ENCODE results near the gene EHD1. TPM values are rescaled to one million over a fixed set of nuclear protein-coding genes. Genes with fewer than 3 reads are reported as not detected.

The EHD1 gene
- total and polyA plus RNA-seq, 10 donors, result 51.9 to 337 (median 162) TPM

- peak; percentile 98 for DNase-seq
- no peak for TF ChIP-seq POLR2A (IDR thresholded peaks at IDR 0.05)
- peak; percentile 65 to 77 (median 77) for TF ChIP-seq POLR2AphosphoS5 (IDR thresholded peaks at IDR 0.05)
- TF ChIP-seq, protein P1, sequence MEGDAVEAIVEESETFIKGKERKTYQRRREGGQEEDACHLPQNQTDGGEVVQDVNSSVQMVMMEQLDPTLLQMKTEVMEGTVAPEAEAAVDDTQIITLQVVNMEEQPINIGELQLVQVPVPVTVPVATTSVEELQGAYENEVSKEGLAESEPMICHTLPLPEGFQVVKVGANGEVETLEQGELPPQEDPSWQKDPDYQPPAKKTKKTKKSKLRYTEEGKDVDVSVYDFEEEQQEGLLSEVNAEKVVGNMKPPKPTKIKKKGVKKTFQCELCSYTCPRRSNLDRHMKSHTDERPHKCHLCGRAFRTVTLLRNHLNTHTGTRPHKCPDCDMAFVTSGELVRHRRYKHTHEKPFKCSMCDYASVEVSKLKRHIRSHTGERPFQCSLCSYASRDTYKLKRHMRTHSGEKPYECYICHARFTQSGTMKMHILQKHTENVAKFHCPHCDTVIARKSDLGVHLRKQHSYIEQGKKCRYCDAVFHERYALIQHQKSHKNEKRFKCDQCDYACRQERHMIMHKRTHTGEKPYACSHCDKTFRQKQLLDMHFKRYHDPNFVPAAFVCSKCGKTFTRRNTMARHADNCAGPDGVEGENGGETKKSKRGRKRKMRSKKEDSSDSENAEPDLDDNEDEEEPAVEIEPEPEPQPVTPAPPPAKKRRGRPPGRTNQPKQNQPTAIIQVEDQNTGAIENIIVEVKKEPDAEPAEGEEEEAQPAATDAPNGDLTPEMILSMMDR (IDR thresholded peaks at IDR 0.05 in 8 of 11, conservative IDR thresholded peaks at IDR 0.05 in 3 of 11), result peak in 5 of 11 experiments; percentile 12 to 35 (median 27)
- Histone ChIP-seq H3K27me3 (replicated peaks in 1 of 7) (no peaks in the 10 kb centered on the region), H3K4me1 (peaks cover 45 to 85% (median 59%) of the 10 kb centered on the region in 6 donors), H3K36me3 (peaks cover 0 to 72% (median 25%) of the 10 kb centered on the region in 6 donors), H3K27ac (peak within 1 kb of the TSS; percentile 79 to 94 (median 88)), H3K9me3 (no peaks in the 10 kb centered on the region), H3K4me3 (peak within 1 kb of the TSS; percentile 56 to 95 (median 70))
- intact Hi-C loops (cut with DNase I; ENCODE audit: low total_unique reads), result no loop called here
- 0 to 1% (median 1%) methylated on average over 23 to 58 of the region's 58 CpGs for WGBS, 5 donors
Measured at GRCh38 chr11:64803158-64803845, 75.1 kb downstream of the EHD1 start, which contains the start of gene MAP4K2. MAP4K2 (minus strand) TSS chr11:64803214; CDS start chr11:64803149, 65 bp downstream.

- peak; percentile 78 for DNase-seq
- 3 to 9% (median 6%) methylated on average over 20 to 54 of the region's 54 CpGs for WGBS, 5 donors
- TF ChIP-seq, protein P1 (IDR thresholded peaks at IDR 0.05 in 8 of 11, conservative IDR thresholded peaks at IDR 0.05 in 3 of 11), result no peak
- peak in 2 of 3 donors; percentile 28 to 48 for TF ChIP-seq POLR2AphosphoS5 (IDR thresholded peaks at IDR 0.05)
- intact Hi-C loops (cut with DNase I; ENCODE audit: low total_unique reads), result no loop called here
- no peaks in the 10 kb centered on the region for H3K9me3 ChIP-seq
- peak overlapping the region; percentile 56 to 95 (median 68) for H3K4me3 ChIP-seq
- no peaks in the 10 kb centered on the region for H3K27me3 ChIP-seq (replicated peaks in 1 of 7)
- peaks cover 0 to 73% (median 26%) of the 10 kb centered on the region in 6 donors for H3K36me3 ChIP-seq
- peak overlapping the region; percentile 59 to 94 (median 85) for H3K27ac ChIP-seq
- peaks cover 45 to 85% (median 64%) of the 10 kb centered on the region in 6 donors for H3K4me1 ChIP-seq
Measured at GRCh38 chr11:64802370-64803157, 75.9 kb downstream of the EHD1 start.

Small RNA genes lying within 50 kb of the gene (microRNA-seq; reads per million reads assigned to microRNA genes)
- gene MIR6749, result 0 to 0.35 (median 0) reads per million in 3 donors
- gene MIR6750, result 0 to 1.1 (median 0.57) reads per million in 3 donors

Small RNA genes lying within 50 kb of the gene (small RNA-seq; reads per million reads assigned to genes)
- gene MIR6749 (0 to 0.08 (median 0.03) reads per million in 4 donors), gene MIR6750 (0 to 0.17 (median 0.08) reads per million in 4 donors)

Other genes starting within 250 kb of the EHD1 start
- gene NRXN2, start 155.4 kb downstream of the EHD1 start, total RNA-seq, result 10 to 100 TPM in 1 of 7 donors, 1 to 10 TPM in 6; 2.2 to 12.9 (median 3.3) TPM
- 1 to 10 TPM in 1 of 3 donors, under 1 TPM in 2; 0.59 to 1.4 (median 0.61) TPM for gene NRXN2, start 155.4 kb downstream of the EHD1 start, polyA plus RNA-seq
- 100 to 1,000 TPM; 148 to 242 (median 206) TPM for gene RASGRP2, start 134.5 kb downstream of the EHD1 start, total RNA-seq
- gene RASGRP2, start 134.5 kb downstream of the EHD1 start, polyA plus RNA-seq, result 100 to 1,000 TPM; 216 to 283 (median 252) TPM
- gene PYGM, start 118.6 kb downstream of the EHD1 start, total RNA-seq, result 1 to 10 TPM; 2.7 to 7.2 (median 5.1) TPM
- gene PYGM, start 118.6 kb downstream of the EHD1 start, polyA plus RNA-seq, result 1 to 10 TPM; 1.7 to 2.4 (median 2.1) TPM
- 100 to 1,000 TPM; 359 to 585 (median 458) TPM for gene SF1, start 100.1 kb downstream of the EHD1 start, total RNA-seq
- 100 to 1,000 TPM in 2 of 3 donors, 10 to 100 TPM in 1; 54.2 to 140 (median 121) TPM for gene SF1, start 100.1 kb downstream of the EHD1 start, polyA plus RNA-seq
- gene MAP4K2, start 75.4 kb downstream of the EHD1 start, total RNA-seq, result 100 to 1,000 TPM in 1 of 7 donors, 10 to 100 TPM in 6; 41.5 to 106 (median 57.4) TPM
- gene MAP4K2, start 75.4 kb downstream of the EHD1 start, polyA plus RNA-seq, result 10 to 100 TPM; 40.8 to 70.8 (median 63.8) TPM
- gene MEN1, start 68.1 kb downstream of the EHD1 start, total RNA-seq, result 10 to 100 TPM; 20.1 to 33.6 (median 28.2) TPM
- 10 to 100 TPM; 17.8 to 27.6 (median 20.5) TPM for gene MEN1, start 68.1 kb downstream of the EHD1 start, polyA plus RNA-seq
- 1 to 10 TPM; 1.9 to 4.6 (median 2.6) TPM for gene CDC42BPG, start 34.0 kb downstream of the EHD1 start, total RNA-seq
- 1 to 10 TPM in 2 of 3 donors, under 1 TPM in 1; 0.74 to 2.0 (median 1.0) TPM for gene CDC42BPG, start 34.0 kb downstream of the EHD1 start, polyA plus RNA-seq
- gene ATG2A, start 38.6 kb upstream of the EHD1 start, total RNA-seq, result 10 to 100 TPM; 32.7 to 57.3 (median 40.3) TPM
- 10 to 100 TPM; 14.3 to 30.3 (median 28.8) TPM for gene ATG2A, start 38.6 kb upstream of the EHD1 start, polyA plus RNA-seq
- gene PPP2R5B, start 46.1 kb upstream of the EHD1 start, total RNA-seq, result 10 to 100 TPM; 21.9 to 45.1 (median 30.4) TPM
- gene PPP2R5B, start 46.1 kb upstream of the EHD1 start, polyA plus RNA-seq, result 10 to 100 TPM; 10.8 to 25.4 (median 15.2) TPM
- not detected for gene GPHA2, start 57.3 kb upstream of the EHD1 start, total RNA-seq
- gene GPHA2, start 57.3 kb upstream of the EHD1 start, polyA plus RNA-seq, result 1 to 10 TPM in 2 of 3 donors, under 1 TPM in 1; 0.89 to 4.4 (median 1.2) TPM
- gene MAJIN, start 93.5 kb upstream of the EHD1 start, total RNA-seq, result under 1 TPM in 4 of 7 donors, not detected in 3; 0.40 to 0.98 (median 0.86) TPM
- 1 to 10 TPM in 2 of 3 donors, under 1 TPM in 1; 0.59 to 2.6 (median 1.5) TPM for gene MAJIN, start 93.5 kb upstream of the EHD1 start, polyA plus RNA-seq
- gene BATF2, start 118.3 kb upstream of the EHD1 start, total RNA-seq, result 10 to 100 TPM in 6 of 7 donors, 1 to 10 TPM in 1; 8.5 to 23.1 (median 18.6) TPM
- 10 to 100 TPM in 1 of 3 donors, 1 to 10 TPM in 2; 4.3 to 17.1 (median 5.2) TPM for gene BATF2, start 118.3 kb upstream of the EHD1 start, polyA plus RNA-seq
- gene ARL2, start 135.5 kb upstream of the EHD1 start, total RNA-seq, result 10 to 100 TPM; 44.5 to 76.5 (median 54.8) TPM
- 100 to 1,000 TPM in 1 of 3 donors, 10 to 100 TPM in 2; 53.0 to 110 (median 69.9) TPM for gene ARL2, start 135.5 kb upstream of the EHD1 start, polyA plus RNA-seq
- gene SNX15, start 148.8 kb upstream of the EHD1 start, total RNA-seq, result 10 to 100 TPM; 14.6 to 21.6 (median 17.3) TPM
- gene SNX15, start 148.8 kb upstream of the EHD1 start, polyA plus RNA-seq, result 10 to 100 TPM; 10.8 to 17.1 (median 11.6) TPM
- gene SAC3D1, start 162.6 kb upstream of the EHD1 start, total RNA-seq, result 1 to 10 TPM; 5.7 to 9.9 (median 6.6) TPM
- gene SAC3D1, start 162.6 kb upstream of the EHD1 start, polyA plus RNA-seq, result 10 to 100 TPM in 1 of 3 donors, 1 to 10 TPM in 2; 5.2 to 11.9 (median 8.9) TPM
- 10 to 100 TPM; 13.0 to 45.2 (median 23.3) TPM for gene NAALADL1, start 179.9 kb upstream of the EHD1 start, total RNA-seq
- gene NAALADL1, start 179.9 kb upstream of the EHD1 start, polyA plus RNA-seq, result 10 to 100 TPM; 19.2 to 19.5 (median 19.2) TPM
- 10 to 100 TPM in 1 of 7 donors, 1 to 10 TPM in 6; 2.4 to 11.1 (median 7.0) TPM for gene CDCA5, start 205.4 kb upstream of the EHD1 start, total RNA-seq
- 1 to 10 TPM; 1.5 to 5.9 (median 4.6) TPM for gene CDCA5, start 205.4 kb upstream of the EHD1 start, polyA plus RNA-seq
- gene ZFPL1, start 205.6 kb upstream of the EHD1 start, total RNA-seq, result 10 to 100 TPM; 23.5 to 43.7 (median 29.1) TPM
- 10 to 100 TPM; 25.8 to 52.0 (median 40.0) TPM for gene ZFPL1, start 205.6 kb upstream of the EHD1 start, polyA plus RNA-seq
- gene VPS51, start 217.6 kb upstream of the EHD1 start, total RNA-seq, result 100 to 1,000 TPM; 103 to 570 (median 146) TPM
- gene VPS51, start 217.6 kb upstream of the EHD1 start, polyA plus RNA-seq, result 100 to 1,000 TPM; 118 to 157 (median 152) TPM
- 10 to 100 TPM in 6 of 7 donors, 1 to 10 TPM in 1; 8.9 to 29.7 (median 13.9) TPM for gene TM7SF2, start 233.3 kb upstream of the EHD1 start, total RNA-seq
- 10 to 100 TPM; 14.1 to 16.9 (median 14.5) TPM for gene TM7SF2, start 233.3 kb upstream of the EHD1 start, polyA plus RNA-seq
- gene ZNHIT2, start 239.1 kb upstream of the EHD1 start, total RNA-seq, result 10 to 100 TPM in 4 of 7 donors, 1 to 10 TPM in 3; 7.9 to 16.4 (median 10.2) TPM
- gene ZNHIT2, start 239.1 kb upstream of the EHD1 start, polyA plus RNA-seq, result 10 to 100 TPM; 19.1 to 21.1 (median 19.2) TPM
- 1,000 to 10,000 TPM in 1 of 7 donors, 100 to 1,000 TPM in 6; 528 to 1,008 (median 809) TPM for gene FAU, start 243.5 kb upstream of the EHD1 start, total RNA-seq
- gene FAU, start 243.5 kb upstream of the EHD1 start, polyA plus RNA-seq, result 1,000 to 10,000 TPM; 1,501 to 2,170 (median 2,090) TPM
- 10 to 100 TPM; 31.9 to 51.2 (median 40.8) TPM for gene MRPL49, start 243.7 kb upstream of the EHD1 start, total RNA-seq
- 10 to 100 TPM; 20.0 to 42.4 (median 30.8) TPM for gene MRPL49, start 243.7 kb upstream of the EHD1 start, polyA plus RNA-seq